Measurements from ENCODE around the gene ARID4A.

DNA sequence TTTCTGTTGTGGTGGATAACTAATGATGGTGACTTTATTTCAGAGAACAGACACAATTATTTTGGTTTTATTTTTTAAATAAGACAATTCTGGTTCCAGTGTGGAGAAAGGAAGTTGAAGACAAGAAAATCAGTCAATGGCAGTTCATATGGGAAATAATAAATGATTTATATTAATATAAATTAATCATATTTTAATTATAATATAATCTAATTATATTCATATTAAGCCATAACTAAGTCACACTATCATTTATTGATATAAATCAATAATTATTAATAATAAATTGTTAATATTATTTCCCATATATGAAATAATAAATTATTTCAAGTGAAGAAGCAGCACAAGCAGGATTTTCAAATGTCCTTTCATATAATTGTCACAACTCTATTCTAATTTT lies 100.1 kb downstream of the ARID4A start:
- TF ChIP-seq, protein P1, sequence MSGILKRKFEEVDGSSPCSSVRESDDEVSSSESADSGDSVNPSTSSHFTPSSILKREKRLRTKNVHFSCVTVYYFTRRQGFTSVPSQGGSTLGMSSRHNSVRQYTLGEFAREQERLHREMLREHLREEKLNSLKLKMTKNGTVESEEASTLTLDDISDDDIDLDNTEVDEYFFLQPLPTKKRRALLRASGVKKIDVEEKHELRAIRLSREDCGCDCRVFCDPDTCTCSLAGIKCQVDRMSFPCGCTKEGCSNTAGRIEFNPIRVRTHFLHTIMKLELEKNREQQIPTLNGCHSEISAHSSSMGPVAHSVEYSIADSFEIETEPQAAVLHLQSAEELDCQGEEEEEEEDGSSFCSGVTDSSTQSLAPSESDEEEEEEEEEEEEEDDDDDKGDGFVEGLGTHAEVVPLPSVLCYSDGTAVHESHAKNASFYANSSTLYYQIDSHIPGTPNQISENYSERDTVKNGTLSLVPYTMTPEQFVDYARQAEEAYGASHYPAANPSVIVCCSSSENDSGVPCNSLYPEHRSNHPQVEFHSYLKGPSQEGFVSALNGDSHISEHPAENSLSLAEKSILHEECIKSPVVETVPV (CRISPR knock-in tag; IDR thresholded peaks at IDR 0.05): no peak
- TF ChIP-seq, protein P2, sequence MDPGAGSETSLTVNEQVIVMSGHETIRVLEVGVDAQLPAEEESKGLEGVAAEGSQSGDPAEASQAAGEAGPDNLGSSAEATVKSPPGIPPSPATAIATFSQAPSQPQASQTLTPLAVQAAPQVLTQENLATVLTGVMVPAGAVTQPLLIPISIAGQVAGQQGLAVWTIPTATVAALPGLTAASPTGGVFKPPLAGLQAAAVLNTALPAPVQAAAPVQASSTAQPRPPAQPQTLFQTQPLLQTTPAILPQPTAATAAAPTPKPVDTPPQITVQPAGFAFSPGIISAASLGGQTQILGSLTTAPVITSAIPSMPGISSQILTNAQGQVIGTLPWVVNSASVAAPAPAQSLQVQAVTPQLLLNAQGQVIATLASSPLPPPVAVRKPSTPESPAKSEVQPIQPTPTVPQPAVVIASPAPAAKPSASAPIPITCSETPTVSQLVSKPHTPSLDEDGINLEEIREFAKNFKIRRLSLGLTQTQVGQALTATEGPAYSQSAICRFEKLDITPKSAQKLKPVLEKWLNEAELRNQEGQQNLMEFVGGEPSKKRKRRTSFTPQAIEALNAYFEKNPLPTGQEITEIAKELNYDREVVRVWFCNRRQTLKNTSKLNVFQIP (CRISPR knock-in tag; IDR thresholded peaks at IDR 0.05; ENCODE audit: borderline replicate concordance, low read depth): no peak
- no peak for TF ChIP-seq ZFP3 (CRISPR knock-in tag; IDR thresholded peaks at IDR 0.05)
- no peak for TF ChIP-seq ZC3H10 (CRISPR knock-in tag; IDR thresholded peaks at IDR 0.05)
- TF ChIP-seq ESRRG (CRISPR knock-in tag; IDR thresholded peaks at IDR 0.05): no peak
- no peak for TF ChIP-seq BACH2 (CRISPR knock-in tag; IDR thresholded peaks at IDR 0.05; ENCODE audit: borderline replicate concordance)
- TF ChIP-seq, protein P3, sequence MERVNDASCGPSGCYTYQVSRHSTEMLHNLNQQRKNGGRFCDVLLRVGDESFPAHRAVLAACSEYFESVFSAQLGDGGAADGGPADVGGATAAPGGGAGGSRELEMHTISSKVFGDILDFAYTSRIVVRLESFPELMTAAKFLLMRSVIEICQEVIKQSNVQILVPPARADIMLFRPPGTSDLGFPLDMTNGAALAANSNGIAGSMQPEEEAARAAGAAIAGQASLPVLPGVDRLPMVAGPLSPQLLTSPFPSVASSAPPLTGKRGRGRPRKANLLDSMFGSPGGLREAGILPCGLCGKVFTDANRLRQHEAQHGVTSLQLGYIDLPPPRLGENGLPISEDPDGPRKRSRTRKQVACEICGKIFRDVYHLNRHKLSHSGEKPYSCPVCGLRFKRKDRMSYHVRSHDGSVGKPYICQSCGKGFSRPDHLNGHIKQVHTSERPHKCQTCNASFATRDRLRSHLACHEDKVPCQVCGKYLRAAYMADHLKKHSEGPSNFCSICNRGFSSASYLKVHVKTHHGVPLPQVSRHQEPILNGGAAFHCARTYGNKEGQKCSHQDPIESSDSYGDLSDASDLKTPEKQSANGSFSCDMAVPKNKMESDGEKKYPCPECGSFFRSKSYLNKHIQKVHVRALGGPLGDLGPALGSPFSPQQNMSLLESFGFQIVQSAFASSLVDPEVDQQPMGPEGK (CRISPR knock-in tag; IDR thresholded peaks at IDR 0.05; ENCODE audit: borderline replicate concordance): no peak
- TF ChIP-seq CSDC2 (CRISPR knock-in tag; IDR thresholded peaks at IDR 0.05): no peak
